ENCODE data around the gene CHST8. TPM values are rescaled to one million over a fixed set of nuclear protein-coding genes. Genes with fewer than 3 reads are reported as not detected.

The CHST8 gene
- total RNA-seq, 4 donors from 2014 or later = 0.66 TPM; not detected in 3

DNA sequence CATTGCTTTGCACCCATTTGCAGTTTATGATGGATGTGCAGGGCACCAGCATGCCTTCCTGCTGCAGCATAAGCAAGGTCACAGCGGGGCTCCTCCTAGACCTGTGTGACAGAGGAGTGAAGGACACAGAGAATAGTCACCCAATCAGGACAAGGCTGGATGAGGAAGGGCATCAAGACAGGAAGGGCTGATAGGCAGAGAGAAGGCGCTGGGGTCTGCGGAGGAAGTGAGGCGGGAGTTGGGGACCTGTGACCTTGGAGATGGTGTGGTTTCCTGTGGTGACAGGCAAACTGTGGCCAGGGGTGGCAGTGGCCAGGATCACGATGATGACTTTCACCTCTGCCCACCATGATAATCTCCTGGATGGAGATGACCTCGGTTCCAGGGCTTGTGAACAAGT is 158.5 kb downstream of the CHST8 start:
- H3K27ac ChIP-seq (replicated peaks in 1 of 4) = no peak overlapping the region
- H3K9me3 ChIP-seq = no peaks in the 10 kb centered on the region
- H3K27me3 ChIP-seq = peaks cover 0 to 59% (median 6%) of the 10 kb centered on the region in 4 donors
- TF ChIP-seq POLR2A (IDR thresholded peaks at IDR 0.05; ENCODE audit: low read depth) (no peak), EP300 (IDR thresholded peaks at IDR 0.05) (no peak), POLR2AphosphoS5 (IDR thresholded peaks at IDR 0.05) (no peak), CTCF (IDR thresholded peaks at IDR 0.05) (no peak)
- H3K4me1 ChIP-seq = peaks cover 0 to 23% (median 9%) of the 10 kb centered on the region in 4 donors
- no peak overlapping the region for H3K4me3 ChIP-seq
- no peak for DNase-seq (ENCODE audit: extremely low spot score)
- intact Hi-C loops (cut with DNase I) = no loop called here
- no peaks in the 10 kb centered on the region for H3K36me3 ChIP-seq
- WGBS = 72% methylated on average over 5 of the region's 6 CpGs

DNA sequence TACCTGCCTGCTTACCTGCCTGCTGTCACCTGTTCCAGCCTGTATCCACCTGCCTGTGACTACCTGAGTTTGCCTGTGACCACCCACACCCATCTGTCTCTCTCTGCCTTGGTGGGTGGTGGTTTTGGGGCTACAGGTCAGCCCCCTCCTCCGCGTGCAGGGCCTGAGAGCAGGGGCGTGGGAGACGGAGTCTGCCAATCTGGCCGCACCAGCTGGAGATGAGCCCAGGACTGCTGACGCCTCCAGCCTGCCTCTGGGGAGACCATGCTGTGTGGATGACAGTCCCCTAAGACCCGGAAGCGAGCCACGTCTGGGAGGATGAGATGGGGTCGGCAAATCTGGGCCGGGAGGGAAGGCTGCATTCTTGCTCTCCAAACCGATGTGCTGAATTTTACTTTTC is 159.0 kb downstream of the CHST8 start:
- WGBS = 36% methylated on average over 6 of the region's 12 CpGs
- intact Hi-C loops (cut with DNase I) = no loop called here
- Histone ChIP-seq H3K9me3 (no peaks in the 10 kb centered on the region), H3K27ac (replicated peaks in 1 of 4) (no peak overlapping the region), H3K4me1 (peaks cover 0 to 23% (median 9%) of the 10 kb centered on the region in 4 donors), H3K27me3 (peaks cover 0 to 61% (median 6%) of the 10 kb centered on the region in 4 donors), H3K4me3 (no peak overlapping the region), H3K36me3 (no peaks in the 10 kb centered on the region)
- TF ChIP-seq EP300 (IDR thresholded peaks at IDR 0.05) = no peak
- no peak for TF ChIP-seq CTCF (IDR thresholded peaks at IDR 0.05)
- TF ChIP-seq POLR2A (IDR thresholded peaks at IDR 0.05; ENCODE audit: low read depth) = no peak
- TF ChIP-seq POLR2AphosphoS5 (IDR thresholded peaks at IDR 0.05) = no peak
- DNase-seq (ENCODE audit: extremely low spot score) = no peak

GRCh38 chr19:33781415-33781935 is 159.7 kb downstream of the CHST8 start:
- 78% methylated on average over 13 of the region's 15 CpGs for WGBS
- no peak for TF ChIP-seq CTCF (IDR thresholded peaks at IDR 0.05)
- no peak for TF ChIP-seq POLR2AphosphoS5 (IDR thresholded peaks at IDR 0.05)
- no peak for TF ChIP-seq EP300 (IDR thresholded peaks at IDR 0.05)
- H3K9me3 ChIP-seq = no peaks in the 10 kb centered on the region
- intact Hi-C loops (cut with DNase I) = no loop called here
- peaks cover 0 to 23% (median 9%) of the 10 kb centered on the region in 4 donors for H3K4me1 ChIP-seq
- H3K36me3 ChIP-seq = no peaks in the 10 kb centered on the region
- peaks cover 0 to 61% (median 6%) of the 10 kb centered on the region in 4 donors for H3K27me3 ChIP-seq
- H3K4me3 ChIP-seq = no peak overlapping the region
- no peak overlapping the region for H3K27ac ChIP-seq (replicated peaks in 1 of 4)
- no peak for DNase-seq (ENCODE audit: extremely low spot score)

GRCh38 chr19:33781996-33782395 is 160.2 kb downstream of the CHST8 start:
- intact Hi-C loops (cut with DNase I) = no loop called here
- DNase-seq (ENCODE audit: extremely low spot score) = no peak
- Histone ChIP-seq H3K9me3 (no peaks in the 10 kb centered on the region), H3K4me1 (peaks cover 0 to 23% (median 9%) of the 10 kb centered on the region in 4 donors), H3K27me3 (peaks cover 0 to 58% (median 6%) of the 10 kb centered on the region in 4 donors), H3K36me3 (no peaks in the 10 kb centered on the region), H3K4me3 (no peak overlapping the region), H3K27ac (replicated peaks in 1 of 4) (no peak overlapping the region)
- TF ChIP-seq EP300 (IDR thresholded peaks at IDR 0.05) (no peak), POLR2AphosphoS5 (IDR thresholded peaks at IDR 0.05) (no peak), POLR2A (IDR thresholded peaks at IDR 0.05; ENCODE audit: low read depth) (no peak), CTCF (IDR thresholded peaks at IDR 0.05) (no peak)
- 59% methylated on average over 5 of the region's 5 CpGs for WGBS

DNA sequence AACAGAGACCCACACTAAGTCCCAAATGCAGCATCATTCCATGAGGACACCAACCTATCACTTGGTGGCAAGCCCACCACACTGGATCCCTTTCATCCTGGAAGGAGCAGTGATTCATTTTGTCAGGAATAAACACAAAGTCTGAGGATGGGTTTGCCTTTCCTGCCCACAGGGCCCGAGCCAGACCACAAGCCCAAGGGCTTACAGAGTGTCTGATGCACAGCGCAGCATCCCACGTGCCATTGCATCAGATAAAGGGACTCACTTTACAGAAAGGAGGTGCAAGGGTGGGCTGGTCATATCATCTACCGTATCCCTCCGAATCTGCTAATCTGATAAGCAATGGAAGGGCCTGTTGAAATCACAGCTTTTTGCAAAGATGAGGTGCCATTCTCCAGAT is 162.7 kb downstream of the CHST8 start:
- no peak for TF ChIP-seq EP300 (IDR thresholded peaks at IDR 0.05)
- no peak for TF ChIP-seq POLR2AphosphoS5 (IDR thresholded peaks at IDR 0.05)
- TF ChIP-seq CTCF (IDR thresholded peaks at IDR 0.05) = no peak
- TF ChIP-seq POLR2A (IDR thresholded peaks at IDR 0.05; ENCODE audit: low read depth) = no peak
- H3K27ac ChIP-seq (replicated peaks in 1 of 4) = no peak overlapping the region
- no peak overlapping the region for H3K4me3 ChIP-seq
- WGBS = 81% methylated on average over 5 of the region's 5 CpGs
- H3K9me3 ChIP-seq = no peaks in the 10 kb centered on the region
- peaks cover 0 to 6% (median 0%) of the 10 kb centered on the region in 4 donors for H3K4me1 ChIP-seq
- intact Hi-C loops (cut with DNase I) = no loop called here
- H3K36me3 ChIP-seq = no peaks in the 10 kb centered on the region
- H3K27me3 ChIP-seq = peaks cover 0 to 43% (median 3%) of the 10 kb centered on the region in 4 donors
- no peak for DNase-seq (ENCODE audit: extremely low spot score)
